GM23248 (cell line): ENCODE results near the gene TWIST1. TPM values are rescaled to one million over a fixed set of nuclear protein-coding genes. Genes with fewer than 3 reads are reported as not detected.

Source experiments
- DNase-seq: peaks from one replicate; pipeline ENCODE4 v3.0.0-alpha.2; 2015
- H2AFZ ChIP-seq: fragments of 200-600 bp; sonication (generic); 2 replicates; pipeline ENCODE4 v1.6.1; 2016; ENCODE audit warnings: antibody characterized with exemption
- H3F3A ChIP-seq: fragments of 200-600 bp; sonication (generic); 2 replicates; pipeline ENCODE4 v1.6.1; 2016; ENCODE audit warnings: mild to moderate bottlenecking, antibody characterized with exemption, mixed run types; ENCODE audit not compliant: insufficient read depth
- H3K27ac ChIP-seq: fragments of 200-600 bp; sonication (generic); 2 replicates; pipeline ENCODE4 v1.5.1; 2016; ENCODE audit warnings: mild to moderate bottlenecking
- H3K27me3 ChIP-seq: fragments of 200-600 bp; sonication (generic); replicated peaks from 2 replicates; pipeline ENCODE4 v1.6.1; 2016; ENCODE audit warnings: mild to moderate bottlenecking; ENCODE audit not compliant: insufficient read depth
- H3K36me3 ChIP-seq: fragments of 200-600 bp; sonication (generic); 2 replicates; pipeline ENCODE4 v1.6.1; 2016; ENCODE audit warnings: low read depth, mild to moderate bottlenecking
- H3K4me1 ChIP-seq: fragments of 200-600 bp; sonication (generic); 2 replicates; pipeline ENCODE4 v1.6.1; 2016; ENCODE audit warnings: mild to moderate bottlenecking; ENCODE audit not compliant: insufficient read depth
- H3K4me2 ChIP-seq: fragments of 200-600 bp; sonication (generic); one replicate; pipeline ENCODE4 v1.6.1; 2016; ENCODE audit warnings: mild to moderate bottlenecking; ENCODE audit not compliant: unreplicated experiment
- H3K4me3 ChIP-seq: fragments of 200-600 bp; sonication (generic); 2 replicates; pipeline ENCODE4 v1.5.1; 2016; ENCODE audit warnings: mild to moderate bottlenecking
- H3K79me2 ChIP-seq: fragments of 200-600 bp; sonication (generic); 2 replicates; pipeline ENCODE4 v1.6.1; 2016; ENCODE audit warnings: mild to moderate bottlenecking; ENCODE audit not compliant: insufficient read depth
- H3K9ac ChIP-seq: fragments of 200-600 bp; sonication (generic); 2 replicates; pipeline ENCODE4 v1.6.1; 2016; ENCODE audit warnings: mild to moderate bottlenecking
- H3K9me2 ChIP-seq: fragments of 200-600 bp; sonication (generic); 2 replicates; pipeline ENCODE4 v1.6.1; 2016; ENCODE audit warnings: mixed run types, mild to moderate bottlenecking, moderate library complexity; ENCODE audit not compliant: insufficient read depth
- H3K9me3 ChIP-seq: fragments of 200-600 bp; sonication (generic); one replicate; pipeline ENCODE4 v1.6.1; 2017; ENCODE audit warnings: low read depth
- H4K20me1 ChIP-seq: fragments of 200-600 bp; sonication (generic); 2 replicates; pipeline ENCODE4 v1.6.0; 2016; ENCODE audit not compliant: insufficient read depth
- EZH2 ChIP-seq: fragments of 200-600 bp; sonication (generic); IDR thresholded peaks from 2 replicates; pipeline ENCODE4 v1.6.1; 2018; ENCODE audit warnings: antibody characterized with exemption, mild to moderate bottlenecking; ENCODE audit not compliant: insufficient read depth, poor library complexity, severe bottlenecking
- EZH2phosphoT487 ChIP-seq: fragments of 200-600 bp; sonication (generic); IDR thresholded peaks from 2 replicates; pipeline ENCODE4 v1.6.1; 2018; ENCODE audit warnings: antibody characterized with exemption, moderate library complexity, mild to moderate bottlenecking, low read depth; ENCODE audit not compliant: insufficient read depth
- WGBS, 2 experiments: methylation state at CpG; one replicate each; pipeline ENCODE4 v1.1.6; 2015 to 2017; ENCODE audit warnings: low lambda C conversion rate in 2 of 2, low coverage in 1 of 2; ENCODE audit errors: missing lambda C conversion rate in 2 of 2; 5-methylcytosine and 5-hydroxymethylcytosine counted together
- in situ Hi-C: fragments of 300-500 bp; cut with MboI; formaldehyde crosslinking; loops from 2 replicates; pipeline ENCODE4 v1.15.0; 2020
- polyA plus RNA-seq: library from polyadenylated mRNA; unstranded; fragments of >200 nt; fragmentation: Nextera tagmentation; extraction: Ambion mirVana; gene quantifications from 2 replicates; pipeline ENCODE4 v1.2.1, GENCODE V29; 2016
- total RNA-seq: library from RNA; depleted of rRNA; stranded (reverse); fragments of >200 nt; shearing (Covaris generic); gene quantifications from 2 replicates; pipeline ENCODE4 v1.2.3, GENCODE V29; 2014; rRNA removed

Gene TWIST1
- total RNA-seq (45.7 and 47.8 TPM in 2 replicates), polyA plus RNA-seq (17.2 and 17.5 TPM in 2 replicates)

DNA sequence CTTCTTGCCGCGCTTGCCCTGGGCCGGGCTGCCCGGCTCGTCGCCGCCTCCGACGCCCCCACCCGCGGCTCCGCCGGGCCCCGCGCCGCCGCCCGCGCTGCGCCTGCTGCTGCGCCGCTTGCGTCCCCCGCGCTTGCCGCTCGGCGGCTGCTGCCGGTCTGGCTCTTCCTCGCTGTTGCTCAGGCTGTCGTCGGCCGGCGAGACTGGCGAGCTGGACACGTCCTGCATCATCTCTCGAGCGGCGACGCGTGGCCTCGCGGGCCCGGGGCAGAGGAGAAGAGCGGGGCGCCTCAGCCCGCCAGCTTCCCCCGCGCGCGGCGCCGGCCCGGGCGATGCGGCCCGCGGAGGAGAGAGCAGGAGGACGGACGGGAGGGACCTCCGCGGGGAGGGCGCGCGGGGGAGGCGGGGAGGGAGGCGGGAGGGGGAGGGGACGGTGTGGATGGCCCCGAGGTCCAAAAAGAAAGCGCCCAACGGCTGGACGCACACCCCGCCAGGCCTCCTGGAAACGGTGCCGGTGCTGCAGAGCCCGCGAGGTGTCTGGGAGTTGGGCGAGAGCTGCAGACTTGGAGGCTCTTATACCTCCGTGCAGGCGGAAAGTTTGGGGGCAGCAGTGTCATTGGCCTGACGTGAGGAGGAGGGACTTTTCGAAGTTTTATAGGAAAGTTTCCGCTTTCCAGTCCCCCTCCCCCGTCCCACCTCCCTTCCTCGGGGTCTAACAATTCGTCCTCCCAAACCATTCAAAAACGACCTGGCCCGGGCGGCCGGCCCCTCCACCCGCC lies at the start of gene TWIST1:
Gene TWIST1 (minus strand): TSS at position 546 of the 779 bp plus-strand sequence. CDS start 315 bp downstream, at position 231.
- H4K20me1 ChIP-seq, result no peaks in the 10 kb centered on the region
- peak within 1 kb of the TSS; percentile 99 for H3K4me2 ChIP-seq
- no peak for TF ChIP-seq EZH2
- no peak for TF ChIP-seq EZH2phosphoT487
- peaks cover 30% of the 10 kb centered on the region for H3F3A ChIP-seq
- peaks cover 80% of the 10 kb centered on the region for H3K79me2 ChIP-seq
- H3K9ac ChIP-seq, result peak within 1 kb of the TSS; percentile 95
- peaks cover 14% of the 10 kb centered on the region for H3K36me3 ChIP-seq
- H3K4me1 ChIP-seq, result peaks cover 50% of the 10 kb centered on the region
- no peaks in the 10 kb centered on the region for H3K27me3 ChIP-seq
- in situ Hi-C loops, result loop anchor here (10.0 to 25.0 kb wide), 4 partner anchors 422 to 755 kb away; no protein-coding TSS in a partner anchor
- H3K27ac ChIP-seq, result peak within 1 kb of the TSS; percentile 97
- peak within 1 kb of the TSS; percentile 76 for H2AFZ ChIP-seq
- WGBS, 2 experiments, result 1 to 2% methylated on average over 34 to 86 of the region's 91 CpGs
- no peaks in the 10 kb centered on the region for H3K9me3 ChIP-seq
- DNase-seq, result peak; percentile 98
- H3K4me3 ChIP-seq, result peak within 1 kb of the TSS; percentile 88
- no peaks in the 10 kb centered on the region for H3K9me2 ChIP-seq

DNA sequence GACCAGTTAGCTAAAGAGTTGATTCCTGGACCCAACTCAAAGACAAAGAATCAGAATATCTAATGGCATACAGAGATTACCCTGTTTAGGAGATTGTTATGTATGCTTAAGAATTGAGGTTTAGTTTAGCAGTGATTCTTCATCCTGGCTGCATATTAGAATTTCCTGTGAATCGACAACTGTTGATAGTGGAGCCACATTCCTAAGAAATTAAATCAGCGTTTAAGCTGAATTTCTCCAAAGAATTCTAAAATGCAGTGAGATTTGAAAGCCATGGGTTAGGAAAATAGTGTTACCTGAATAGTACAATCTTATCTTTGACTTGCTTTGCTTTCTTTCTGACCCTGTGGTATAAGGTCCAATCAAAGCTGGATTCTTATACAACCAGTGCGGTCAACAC lies 44.2 kb upstream of the TWIST1 start:
- Histone ChIP-seq H3K4me3 (no peak overlapping the region), H3F3A (no peaks in the 10 kb centered on the region), H3K36me3 (no peaks in the 10 kb centered on the region), H3K9me3 (no peaks in the 10 kb centered on the region), H3K27ac (no peak overlapping the region), H3K79me2 (no peaks in the 10 kb centered on the region), H3K9ac (no peak overlapping the region), H2AFZ (no peak overlapping the region), H3K27me3 (no peaks in the 10 kb centered on the region), H3K4me1 (0 out of 2 replicates have a peak, but pooled peaks cover 6% of the 10 kb centered on the region), H3K4me2 (no peak overlapping the region), H4K20me1 (no peaks in the 10 kb centered on the region), H3K9me2 (no peaks in the 10 kb centered on the region)
- WGBS, 2 experiments, result 56 to 65% methylated on average over 3 of the region's 3 CpGs
- in situ Hi-C loops, result no loop called here
- TF ChIP-seq EZH2, result no peak
- DNase-seq, result peak; percentile 11

DNA sequence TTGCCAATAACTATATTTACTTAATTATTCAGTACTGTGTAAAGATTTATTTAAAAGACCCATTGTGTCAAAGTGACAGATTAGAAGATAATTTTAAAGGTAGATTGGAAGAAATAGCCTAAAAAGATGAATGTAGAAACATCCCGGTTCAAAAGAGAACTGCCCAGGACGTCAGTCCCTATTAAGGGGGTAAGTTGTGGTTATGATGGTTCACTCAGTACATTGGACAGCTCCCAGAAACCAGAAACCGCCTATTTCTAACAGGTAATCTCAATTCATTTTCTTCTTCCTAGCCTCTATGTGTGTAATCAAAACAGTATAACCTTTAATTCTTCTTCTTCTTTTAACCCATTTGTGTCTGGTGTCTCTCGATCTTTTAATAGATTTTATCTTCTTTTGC lies 29.3 kb upstream of the TWIST1 start:
- DNase-seq, result peak; percentile 37
- Histone ChIP-seq H2AFZ (no peak overlapping the region), H3K27ac (no peak overlapping the region), H3K9me3 (no peaks in the 10 kb centered on the region), H3K4me2 (no peak overlapping the region), H4K20me1 (no peaks in the 10 kb centered on the region), H3F3A (no peaks in the 10 kb centered on the region), H3K36me3 (no peaks in the 10 kb centered on the region), H3K79me2 (no peaks in the 10 kb centered on the region), H3K4me1 (no peaks in the 10 kb centered on the region), H3K9me2 (no peaks in the 10 kb centered on the region; the same call in 1 of the 2 replicates), H3K27me3 (no peaks in the 10 kb centered on the region), H3K9ac (no peak overlapping the region), H3K4me3 (no peak overlapping the region)
- in situ Hi-C loops, result no loop called here
- TF ChIP-seq EZH2phosphoT487 (no peak), EZH2 (no peak)
- WGBS, 2 experiments, result 22 to 33% methylated on average over 4 of the region's 4 CpGs

DNA sequence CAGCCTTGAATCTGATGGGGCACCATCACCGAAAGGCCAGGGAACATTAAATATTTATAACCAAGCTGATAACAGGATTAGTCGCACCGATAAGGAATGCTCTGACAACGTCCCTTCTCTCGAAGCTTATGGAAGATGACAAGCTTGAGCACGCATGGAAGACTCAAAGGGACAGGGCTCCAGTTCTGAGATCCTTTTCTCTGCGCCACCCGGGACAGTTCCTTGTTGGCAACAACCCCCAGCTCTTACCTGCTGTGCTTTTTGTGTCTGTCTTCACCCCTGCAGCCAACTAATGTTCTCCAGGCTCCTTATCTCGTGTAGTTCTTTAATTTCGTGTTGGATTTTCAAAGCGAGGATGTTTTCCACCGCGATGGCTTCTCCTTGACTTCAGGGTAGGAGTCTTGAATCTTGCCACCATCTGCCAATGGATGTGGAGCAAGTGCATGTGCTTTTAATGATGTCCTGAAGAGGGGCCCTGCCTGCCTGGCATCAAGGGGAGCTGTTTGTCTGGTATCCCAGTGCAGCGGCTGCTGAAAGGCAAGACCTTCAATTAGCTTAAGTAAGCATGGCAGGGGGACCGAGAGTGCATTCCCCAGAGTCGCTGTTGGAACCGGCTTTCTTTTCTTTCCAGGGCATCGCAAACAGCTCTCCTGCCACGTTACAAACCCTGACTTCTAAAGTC lies 28.1 kb upstream of the TWIST1 start:
- Histone ChIP-seq H3K79me2 (no peaks in the 10 kb centered on the region), H3K4me2 (no peak overlapping the region), H3F3A (no peaks in the 10 kb centered on the region), H3K4me3 (no peak overlapping the region), H3K9ac (no peak overlapping the region), H3K4me1 (no peaks in the 10 kb centered on the region), H3K27me3 (no peaks in the 10 kb centered on the region), H3K27ac (no peak overlapping the region), H3K9me2 (no peaks in the 10 kb centered on the region; the same call in 1 of the 2 replicates), H3K9me3 (no peaks in the 10 kb centered on the region), H3K36me3 (no peaks in the 10 kb centered on the region), H4K20me1 (no peaks in the 10 kb centered on the region), H2AFZ (no peak overlapping the region)
- no peak for DNase-seq
- no peak for TF ChIP-seq EZH2phosphoT487
- TF ChIP-seq EZH2, result no peak
- in situ Hi-C loops, result no loop called here
- 82% methylated on average over 19 of the region's 19 CpGs for WGBS, 2 experiments
